PC-9 (cell line): Measurements from ENCODE around the gene MYO1B. TPM values are rescaled to one million over a fixed set of nuclear protein-coding genes. Genes with fewer than 3 reads are reported as not detected.

Source experiments
- BruUV-seq: library from RNA; stranded (reverse); fragments of 400-500 nt; replicated peaks from 2 replicates; lab custom pipeline; 2021; lab: Mats Ljungman, UMichigan
- CTCF ChIA-PET: fragments of 300-600 bp; sonication (Branson Sonifier 250); formaldehyde crosslinking; loops from one replicate; lab custom pipeline; 2022; ENCODE audit warnings: antibody characterized with exemption; lab: Charles Lee
- POLR2A ChIA-PET: fragments of 300-600 bp; sonication (Branson Sonifier 250); formaldehyde crosslinking; loops from one replicate; lab custom pipeline; 2022; ENCODE audit warnings: antibody characterized with exemption; ENCODE audit not compliant: unreplicated experiment; lab: Charles Lee
- DNase-seq, 2 experiments: peaks; one replicate each; pipeline versions ENCODE4 v3.0.0 to v3.0.0-alpha.2; 2015 to 2022; ENCODE audit warnings: mixed read lengths in 1 of 2
- H2AFZ ChIP-seq: fragments of 200-600 bp; sonication (generic); 2 replicates; pipeline ENCODE4 v1.8.1; 2017; ENCODE audit warnings: antibody characterized with exemption
- H3F3A ChIP-seq: fragments of 200-600 bp; sonication (generic); 2 replicates; pipeline ENCODE4 v1.8.1; 2017; ENCODE audit warnings: antibody characterized with exemption, mild to moderate bottlenecking, low read depth; ENCODE audit not compliant: insufficient read depth
- H3K27ac ChIP-seq: fragments of 200-600 bp; sonication (generic); 2 replicates; pipeline ENCODE4 v1.6.1; 2016; ENCODE audit warnings: mixed run types
- H3K27me3 ChIP-seq: fragments of 200-600 bp; sonication (generic); 2 replicates; pipeline ENCODE4 v1.6.1; 2016; ENCODE audit warnings: low read depth, mixed run types; ENCODE audit not compliant: insufficient read depth
- H3K36me3 ChIP-seq: fragments of 200-600 bp; sonication (generic); 2 replicates; pipeline ENCODE4 v1.6.1; 2016; ENCODE audit warnings: low read depth, mixed run types
- H3K4me1 ChIP-seq: fragments of 200-600 bp; sonication (generic); replicated peaks from 2 replicates; pipeline ENCODE4 v1.6.1; 2016; ENCODE audit warnings: mixed run types; ENCODE audit not compliant: insufficient read depth
- H3K4me2 ChIP-seq: fragments of 200-600 bp; sonication (generic); 2 replicates; pipeline ENCODE4 v1.6.1; 2017; ENCODE audit warnings: mixed run types
- H3K4me3 ChIP-seq: fragments of 200-600 bp; sonication (generic); 2 replicates; pipeline ENCODE4 v1.6.1; 2016; ENCODE audit warnings: mixed run types
- H3K79me2 ChIP-seq: fragments of 200-600 bp; sonication (generic); 2 replicates; pipeline ENCODE4 v1.6.1; 2017; ENCODE audit warnings: low read depth, mixed run types
- H3K9me2 ChIP-seq: fragments of 200-600 bp; sonication (generic); 2 replicates; pipeline ENCODE4 v1.8.1; 2017; ENCODE audit warnings: mild to moderate bottlenecking; ENCODE audit not compliant: insufficient read depth
- H3K9me3 ChIP-seq: fragments of 200-600 bp; sonication (generic); 2 replicates; pipeline ENCODE4 v1.8.1; 2016; ENCODE audit warnings: low read depth; ENCODE audit not compliant: insufficient read depth
- H4K20me1 ChIP-seq: fragments of 200-600 bp; sonication (generic); 2 replicates; pipeline ENCODE4 v1.8.1; 2017; ENCODE audit not compliant: insufficient read depth
- CTCF ChIP-seq: fragments of 200-600 bp; sonication (generic); conservative IDR thresholded peaks from 2 replicates; pipeline ENCODE4 v1.6.1; 2017; ENCODE audit warnings: mixed run types, antibody characterized with exemption, mild to moderate bottlenecking, moderate library complexity
- EZH2 ChIP-seq: fragments of 200-600 bp; sonication (generic); IDR thresholded peaks from 2 replicates; pipeline ENCODE4 v1.8.0; 2017; ENCODE audit warnings: antibody characterized with exemption, low read depth
- intact Hi-C: fragments of 100-400 bp; cut with micrococcal nuclease; formaldehyde crosslinking; loops from one replicate; pipeline ENCODE4 v1.10.0; 2022; ENCODE audit not compliant: unreplicated experiment
- total RNA-seq: library from RNA; stranded (reverse); gene quantifications from 2 replicates; pipeline ENCODE4 v1.2.3, GENCODE V29; 2021

Gene MYO1B
- total RNA-seq, 1 experiment from 2014 or later, result 55.0 TPM

- no TSS peak for BruUV-seq
- Histone ChIP-seq H3K4me1 (no peaks in the 10 kb centered on the region), H3K4me2 (no peak overlapping the region), H3K9me2 (no peaks in the 10 kb centered on the region), H4K20me1 (no peaks in the 10 kb centered on the region), H3K27me3 (no peaks in the 10 kb centered on the region), H3F3A (no peaks in the 10 kb centered on the region), H3K4me3 (no peak overlapping the region), H2AFZ (no peak overlapping the region), H3K36me3 (0 out of 2 replicates have a peak, but pooled peaks cover 6% of the 10 kb centered on the region), H3K27ac (no peak overlapping the region), H3K79me2 (no peaks in the 10 kb centered on the region), H3K9me3 (no peaks in the 10 kb centered on the region)
- CTCF ChIA-PET, result no interaction called here
- POLR2A ChIA-PET, result no interaction called here
- DNase-seq, result no peak
- no peak for TF ChIP-seq CTCF
- no peak for TF ChIP-seq EZH2
- intact Hi-C loops, result no loop called here
Measured at GRCh38 chr2:191410646-191411436, 165.6 kb downstream of the MYO1B start.

- ChIA-PET POLR2A (no interaction called here), CTCF (interaction anchor here (0.6 kb wide), 1 partner anchor 99 kb away, joined by 4 read pairs; no protein-coding TSS in a partner anchor)
- Histone ChIP-seq H3K27me3 (no peaks in the 10 kb centered on the region), H3K9me3 (no peaks in the 10 kb centered on the region), H3K4me3 (no peak overlapping the region), H3K36me3 (0 out of 2 replicates have a peak, but pooled peaks cover 6% of the 10 kb centered on the region), H4K20me1 (no peaks in the 10 kb centered on the region), H3K27ac (no peak overlapping the region), H3K79me2 (no peaks in the 10 kb centered on the region), H3F3A (no peaks in the 10 kb centered on the region), H3K4me2 (no peak overlapping the region), H3K9me2 (no peaks in the 10 kb centered on the region), H3K4me1 (no peaks in the 10 kb centered on the region), H2AFZ (no peak overlapping the region)
- intact Hi-C loops, result no loop called here
- no peak for DNase-seq
- BruUV-seq, result no TSS peak
- TF ChIP-seq EZH2 (no peak), CTCF (no peak)
Measured at GRCh38 chr2:191411472-191411871, 166.3 kb downstream of the MYO1B start.

- Histone ChIP-seq H3K36me3 (0 out of 2 replicates have a peak, but pooled peaks cover 6% of the 10 kb centered on the region), H3K4me2 (no peak overlapping the region), H3K27ac (no peak overlapping the region), H4K20me1 (no peaks in the 10 kb centered on the region), H3K4me3 (no peak overlapping the region), H3F3A (no peaks in the 10 kb centered on the region), H3K4me1 (no peaks in the 10 kb centered on the region), H3K27me3 (no peaks in the 10 kb centered on the region), H3K9me3 (no peaks in the 10 kb centered on the region), H2AFZ (no peak overlapping the region), H3K79me2 (no peaks in the 10 kb centered on the region), H3K9me2 (no peaks in the 10 kb centered on the region)
- no TSS peak for BruUV-seq
- CTCF ChIA-PET, result interaction anchor here (0.5 to 0.6 kb wide), 2 partner anchors 98 to 1048 kb away, joined by 3 to 4 read pairs; no protein-coding TSS in a partner anchor
- TF ChIP-seq EZH2 (no peak), CTCF (no peak)
- POLR2A ChIA-PET, result no interaction called here
- DNase-seq, result no peak
- intact Hi-C loops, result no loop called here
Measured at GRCh38 chr2:191412353-191412752, 167.1 kb downstream of the MYO1B start.
